Daoy (cell line): ENCODE data around the gene IL22RA1. TPM values are rescaled to one million over a fixed set of nuclear protein-coding genes. Genes with fewer than 3 reads are reported as not detected.

ENCODE experiments used
- DNase-seq: peaks from one replicate; pipeline ENCODE4 v3.0.0-alpha.2; 2015; ENCODE audit warnings: low read depth
- total RNA-seq: library from RNA; depleted of rRNA; stranded (reverse); fragments of >200 nt; shearing (Covaris generic); gene quantifications from 2 replicates; pipeline ENCODE4 v1.2.3, GENCODE V29; 2014

IL22RA1 gene
- total RNA-seq, 1 experiment from 2014 or later, result not detected

GRCh38 chr1:24138476-24139221 is 4.3 kb downstream of the IL22RA1 start:
- DNase-seq, result no peak

- no peak for DNase-seq
Measured at GRCh38 chr1:24136956-24137539, 5.9 kb downstream of the IL22RA1 start.

GRCh38 chr1:24134376-24134775 is 8.6 kb downstream of the IL22RA1 start:
- no peak for DNase-seq

- DNase-seq, result no peak
Measured at GRCh38 chr1:24133819-24134218, 9.1 kb downstream of the IL22RA1 start.

GRCh38 chr1:24130385-24130784 is 12.6 kb downstream of the IL22RA1 start:
- no peak for DNase-seq

GRCh38 chr1:24127801-24128363 is 15.1 kb downstream of the IL22RA1 start:
- no peak for DNase-seq

DNA sequence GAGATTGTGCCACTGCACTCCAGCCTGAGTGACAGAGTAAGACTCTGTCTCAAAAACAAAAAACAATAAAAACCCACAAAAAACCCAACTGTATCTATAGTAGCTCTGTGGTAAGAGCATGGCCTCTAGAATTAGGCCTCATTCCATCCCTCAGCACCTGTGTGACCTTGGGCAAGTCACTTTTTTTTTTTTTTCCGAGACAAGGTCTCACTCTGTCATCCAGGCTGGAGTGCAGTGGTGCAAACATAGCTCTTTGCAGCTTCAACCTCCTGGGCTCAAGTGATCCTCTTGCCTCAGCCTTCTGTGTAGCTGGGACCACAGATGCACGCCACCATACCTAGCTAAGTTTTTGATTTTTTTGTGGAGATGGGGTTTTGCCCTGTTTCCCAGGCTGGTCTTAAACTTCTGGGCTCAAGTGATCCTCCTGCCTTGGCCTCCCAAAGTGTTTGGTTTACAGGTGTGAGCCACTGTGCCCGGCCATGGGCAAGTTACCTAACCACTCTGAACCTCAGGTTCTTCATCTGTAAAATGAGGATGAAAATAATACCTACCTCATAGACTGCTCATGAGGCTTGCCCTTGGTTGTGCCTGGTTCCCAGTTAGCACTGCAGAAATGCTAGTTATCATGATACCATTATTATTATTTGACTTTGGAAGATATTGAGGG is 15.7 kb downstream of the IL22RA1 start:
- DNase-seq, result no peak

DNA sequence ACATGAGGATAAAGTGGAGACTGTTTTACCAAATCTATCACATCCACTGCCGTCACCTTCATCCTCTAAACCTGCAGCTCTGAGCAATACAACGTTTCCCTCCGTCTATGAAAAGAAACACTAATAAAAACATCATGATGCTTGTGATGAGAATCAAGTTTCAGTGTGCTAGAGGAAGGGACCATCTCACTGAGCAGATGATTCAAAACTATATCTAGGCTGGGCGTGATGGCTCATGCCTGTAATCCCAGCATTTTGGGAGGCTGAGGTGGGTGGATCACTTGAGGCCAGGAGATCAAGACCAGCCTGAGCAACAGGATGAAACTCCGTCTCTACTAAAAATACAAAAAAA is 16.3 kb downstream of the IL22RA1 start:
- no peak for DNase-seq

- peak; percentile 30 for DNase-seq
Measured at GRCh38 chr1:24126018-24126671, 16.8 kb downstream of the IL22RA1 start.

DNA sequence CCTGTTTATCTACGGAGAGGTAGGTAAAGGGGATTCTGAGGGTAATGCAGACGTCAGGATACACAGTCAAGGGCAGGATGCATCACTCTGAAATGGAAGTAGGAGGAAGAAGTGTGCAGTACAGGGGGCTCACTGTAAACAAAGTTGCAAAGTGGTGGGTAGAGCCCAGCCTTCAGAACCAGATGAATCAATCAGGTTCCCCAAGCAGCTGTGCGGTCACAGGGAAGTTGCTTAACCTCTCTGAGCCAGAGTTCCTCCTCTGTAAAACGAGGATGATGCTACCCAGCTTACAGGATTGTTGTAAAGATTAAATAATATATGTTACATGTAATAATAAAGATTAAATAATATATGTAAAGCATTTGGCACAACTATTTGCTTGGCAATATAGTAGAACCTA is 17.5 kb downstream of the IL22RA1 start:
- no peak for DNase-seq

DNA sequence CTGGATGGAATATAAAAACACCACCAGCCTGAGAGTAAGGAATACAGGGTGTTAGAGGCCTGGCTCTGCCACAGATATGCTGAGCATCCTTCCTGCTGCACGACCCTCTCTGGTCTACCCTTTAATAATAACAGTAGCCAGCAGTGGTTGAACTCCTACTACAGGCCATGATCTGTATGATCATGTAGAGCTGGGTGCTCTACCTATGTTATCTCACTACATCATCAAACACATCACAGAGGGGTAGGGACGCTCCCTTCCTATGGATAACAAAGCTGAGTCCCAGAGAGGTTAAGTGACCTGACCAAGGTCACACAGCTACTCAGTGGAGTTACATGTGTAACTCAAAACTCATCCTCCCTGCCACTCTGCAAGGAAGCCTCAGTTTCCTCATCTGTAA is 18.0 kb downstream of the IL22RA1 start:
- DNase-seq, result no peak

DNA sequence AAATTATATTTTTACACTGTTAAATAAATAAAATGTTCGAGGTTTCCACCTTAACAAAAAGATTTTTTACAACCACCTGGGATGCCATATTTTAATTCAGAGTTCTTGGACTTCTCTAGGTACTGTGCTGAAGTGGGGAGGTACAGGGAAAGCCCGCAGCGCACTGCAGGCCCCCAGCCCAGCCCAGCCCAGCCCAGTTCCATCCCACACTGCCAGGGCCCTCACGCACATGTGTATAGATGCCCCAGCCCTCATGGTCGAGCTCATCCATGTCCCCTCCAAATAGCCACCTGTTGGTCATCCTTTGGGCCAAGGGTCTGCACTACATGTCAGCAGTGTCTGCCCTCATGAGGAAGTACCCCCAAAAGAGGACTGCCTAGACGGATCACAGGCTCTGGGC is 19.3 kb downstream of the IL22RA1 start:
- DNase-seq, result no peak

GRCh38 chr1:24122776-24123175 is 20.2 kb downstream of the IL22RA1 start:
- DNase-seq, result no peak

GRCh38 chr1:24121406-24121805 is 21.5 kb downstream of the IL22RA1 start:
- no peak for DNase-seq

- DNase-seq, result no peak
Measured at GRCh38 chr1:24120965-24121364, 22.0 kb downstream of the IL22RA1 start.

GRCh38 chr1:24119859-24120756 is 22.8 kb downstream of the IL22RA1 start:
- DNase-seq, result no peak

GRCh38 chr1:24119489-24119858 is 23.5 kb downstream of the IL22RA1 start:
- no peak for DNase-seq

DNA sequence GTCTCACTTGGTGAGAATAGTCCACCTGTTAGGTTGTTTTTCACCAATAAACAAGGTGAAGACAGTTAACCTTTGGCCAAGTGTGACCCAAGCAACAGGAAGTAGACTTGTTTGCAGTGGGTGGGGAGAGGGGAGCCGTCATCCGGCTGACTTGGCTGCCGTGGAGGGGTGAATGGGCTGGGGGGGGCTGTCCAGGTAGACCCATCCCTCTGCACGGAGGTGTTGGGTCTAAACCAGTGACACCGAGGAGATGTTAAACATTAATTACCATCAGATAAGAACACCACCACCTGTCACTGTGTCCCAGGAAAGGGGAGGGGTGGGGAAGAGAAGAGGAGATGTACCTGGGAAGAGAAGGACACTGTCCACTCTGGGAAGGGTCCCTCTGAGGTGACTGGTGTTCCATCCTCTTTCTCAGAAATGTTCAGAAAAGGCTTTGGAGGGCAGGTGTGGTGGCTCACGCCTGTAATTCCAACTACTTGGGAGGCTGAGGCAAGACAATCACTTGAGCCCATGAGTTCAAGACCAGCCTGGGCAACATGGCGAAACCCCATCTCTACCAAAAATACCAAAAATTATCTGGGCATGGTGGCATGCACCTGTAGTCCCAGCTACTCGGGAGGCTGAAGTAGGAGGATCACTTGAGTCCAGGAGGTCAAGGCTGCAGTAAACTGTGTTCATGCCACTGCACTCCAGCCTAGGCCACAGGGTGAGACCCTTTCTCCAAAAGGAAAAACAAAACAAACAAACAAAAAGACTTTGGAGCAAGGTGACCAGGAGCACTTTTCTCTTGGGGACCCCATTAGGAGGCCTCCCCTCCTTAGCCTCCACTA is 24.3 kb downstream of the IL22RA1 start:
- DNase-seq, result no peak

GRCh38 chr1:24117722-24118409 is 25.1 kb downstream of the IL22RA1 start:
- peak; percentile 61 for DNase-seq

DNA sequence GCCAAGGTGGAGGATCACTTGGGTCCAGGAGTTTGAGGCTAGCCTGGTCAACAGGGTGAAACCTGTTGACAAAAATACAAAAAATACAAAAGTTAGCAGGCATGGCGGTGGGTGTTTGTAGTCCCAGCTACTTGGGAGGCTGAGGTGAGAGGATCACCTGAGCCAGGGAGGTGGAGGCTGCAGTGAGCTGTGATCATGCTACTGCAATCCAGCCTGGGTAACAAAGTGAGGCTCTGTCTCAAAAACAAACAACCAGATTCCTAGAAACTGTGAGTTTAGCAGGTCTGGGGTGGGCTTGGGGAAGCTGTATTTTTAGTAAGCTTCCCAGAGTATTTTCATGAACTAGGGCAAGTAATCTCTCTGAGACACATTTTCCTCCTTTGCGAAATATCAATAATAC is 25.8 kb downstream of the IL22RA1 start:
- no peak for DNase-seq
